ENCODE results near the gene KIAA2012.

The KIAA2012 gene

DNA sequence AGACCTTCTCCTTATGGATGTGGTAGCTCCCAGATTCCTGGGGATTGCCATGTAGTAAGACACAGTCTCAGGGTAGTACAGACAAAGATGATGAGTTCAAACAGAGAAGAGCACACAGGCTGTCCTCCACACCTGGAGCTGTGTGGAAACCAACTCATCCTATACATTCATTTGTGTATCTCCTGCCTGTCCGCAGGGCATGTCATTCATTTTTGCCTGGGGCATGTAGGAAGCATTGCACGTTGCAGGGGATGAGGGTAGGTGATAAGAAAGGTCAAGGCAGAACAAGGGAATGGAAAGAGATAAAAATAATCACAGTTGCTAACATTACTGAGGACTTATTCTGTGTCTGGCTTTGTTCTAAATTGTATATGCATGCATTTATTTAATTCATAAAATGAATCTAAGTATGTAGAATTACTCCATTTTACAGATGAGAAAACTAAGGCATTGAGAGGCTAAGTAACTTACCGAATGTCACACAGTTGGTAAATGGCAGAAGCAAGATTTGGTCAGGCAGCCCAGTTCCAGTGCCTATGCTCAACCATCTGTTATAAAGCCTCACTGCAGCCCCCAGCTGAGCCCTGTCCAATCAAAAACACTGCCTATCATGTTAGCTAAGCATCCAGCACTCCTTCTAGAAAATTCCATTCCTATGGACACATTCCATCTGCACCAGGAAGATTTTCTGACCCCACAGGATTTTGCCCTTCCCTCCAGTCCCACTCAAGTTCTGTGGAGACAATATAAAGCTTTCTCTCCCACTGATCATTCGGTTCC, 84.3 kb downstream of the KIAA2012 start:
- Histone ChIP-seq H3K9ac (ENCODE audit: low read length) (no peak overlapping the region), H3K4me1 (ENCODE audit: control insufficient read depth, insufficient read depth, low read length) (peaks cover 4% of the 10 kb centered on the region), H3K9me3 (ENCODE audit: control insufficient read depth, low read length) (no peaks in the 10 kb centered on the region), H3K4me3 (ENCODE audit: low read length) (no peak overlapping the region), H3K36me3 (ENCODE audit: control insufficient read depth, insufficient read depth, low read length, severe bottlenecking) (no peaks in the 10 kb centered on the region), H3K27me3 (replicated peaks; ENCODE audit: control insufficient read depth, insufficient read depth, low read length) (peaks cover 10% of the 10 kb centered on the region)
- DNase-seq (ENCODE audit: low read depth) = no peak

DNA sequence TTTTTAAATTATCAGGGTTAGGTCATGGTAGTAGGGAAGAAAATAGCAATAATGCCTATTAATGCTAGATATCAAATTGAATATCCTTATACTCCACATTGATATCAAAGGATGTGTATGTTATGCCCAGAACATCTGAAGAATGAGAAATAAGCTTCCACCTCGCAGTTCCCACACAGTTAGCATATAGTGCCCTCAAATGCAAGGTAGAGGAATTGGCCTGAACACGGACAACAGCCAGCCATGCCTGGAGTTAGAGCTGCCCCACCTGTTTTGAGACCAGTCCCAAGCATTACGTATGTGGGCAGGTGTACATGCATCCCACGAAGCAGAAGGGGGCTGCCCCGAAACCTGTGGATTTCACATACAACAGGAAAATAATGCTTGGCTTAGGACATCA, 85.7 kb downstream of the KIAA2012 start:
- no peak overlapping the region for H3K4me3 ChIP-seq (ENCODE audit: low read length)
- DNase-seq (ENCODE audit: low read depth) = no peak

DNA sequence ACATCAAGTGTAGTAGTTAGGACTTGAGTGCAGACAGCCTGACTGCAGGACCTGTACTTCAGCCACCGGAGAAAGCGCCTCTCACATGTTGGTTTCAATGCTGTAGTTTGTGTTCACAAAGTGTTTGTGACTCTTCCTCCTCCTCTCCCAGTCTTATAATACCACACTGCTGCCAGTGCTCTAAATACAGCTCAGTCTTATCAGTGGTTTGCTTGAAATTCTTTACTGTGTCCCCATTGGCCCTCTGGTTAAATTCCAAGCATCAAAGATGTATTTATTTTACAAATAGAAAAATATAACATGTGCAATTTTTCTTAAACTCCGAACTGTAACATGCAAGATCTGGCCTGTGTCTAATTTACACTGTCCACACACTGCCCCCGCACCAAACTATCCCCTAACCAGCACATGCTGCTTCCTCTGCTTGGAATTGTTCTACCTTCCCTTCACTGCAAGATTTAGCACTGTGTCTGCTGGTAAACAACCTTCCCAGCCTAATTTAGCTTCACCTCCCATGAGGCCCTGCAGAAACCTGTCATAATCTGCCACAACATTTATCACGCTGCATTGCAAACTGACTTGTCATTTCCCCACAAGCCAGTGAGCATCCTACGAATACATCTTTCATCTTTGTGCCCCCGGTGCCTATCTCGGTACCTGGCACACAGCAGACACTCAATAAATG, 88.2 kb downstream of the KIAA2012 start:
- peaks cover 24% of the 10 kb centered on the region for H3K27me3 ChIP-seq (replicated peaks; ENCODE audit: control insufficient read depth, insufficient read depth, low read length)
- no peak overlapping the region for H3K9ac ChIP-seq (ENCODE audit: low read length)
- H3K36me3 ChIP-seq (ENCODE audit: control insufficient read depth, insufficient read depth, low read length, severe bottlenecking) = no peaks in the 10 kb centered on the region
- H3K9me3 ChIP-seq (ENCODE audit: control insufficient read depth, low read length) = no peaks in the 10 kb centered on the region
- no peaks in the 10 kb centered on the region for H3K4me1 ChIP-seq (ENCODE audit: control insufficient read depth, insufficient read depth, low read length)
- no peak overlapping the region for H3K4me3 ChIP-seq (ENCODE audit: low read length)
- peak; percentile 36 for DNase-seq (ENCODE audit: low read depth)

More for the DNA sequence above, 85.7 kb downstream of the KIAA2012 start:
- no peak overlapping the region for H3K9ac ChIP-seq (ENCODE audit: low read length)
- H3K9me3 ChIP-seq (ENCODE audit: control insufficient read depth, low read length) = no peaks in the 10 kb centered on the region
- no peaks in the 10 kb centered on the region for H3K4me1 ChIP-seq (ENCODE audit: control insufficient read depth, insufficient read depth, low read length)
- peaks cover 11% of the 10 kb centered on the region for H3K27me3 ChIP-seq (replicated peaks; ENCODE audit: control insufficient read depth, insufficient read depth, low read length)
- no peaks in the 10 kb centered on the region for H3K36me3 ChIP-seq (ENCODE audit: control insufficient read depth, insufficient read depth, low read length, severe bottlenecking)

DNA sequence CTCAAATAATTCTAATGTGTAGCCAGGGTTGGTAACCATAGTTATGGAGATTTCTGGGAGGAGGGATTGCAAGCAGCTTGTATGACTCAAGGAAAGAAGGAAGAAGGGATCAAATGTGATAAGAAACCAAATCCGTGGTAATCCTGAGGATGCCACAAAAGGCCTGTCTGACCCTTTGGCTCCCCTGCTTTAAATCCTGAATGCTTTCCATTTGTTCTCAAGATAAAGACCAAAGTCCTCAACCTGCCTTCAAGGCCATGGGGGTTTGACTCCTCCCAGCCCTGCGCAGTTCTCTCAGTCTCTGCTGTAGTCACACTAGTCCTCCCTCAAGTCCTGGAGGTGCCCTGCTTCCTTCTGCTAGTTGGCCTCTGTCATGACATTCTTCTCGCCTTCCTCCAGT, 91.4 kb downstream of the KIAA2012 start:
- Histone ChIP-seq H3K4me1 (ENCODE audit: control insufficient read depth, insufficient read depth, low read length) (no peaks in the 10 kb centered on the region), H3K27me3 (replicated peaks; ENCODE audit: control insufficient read depth, insufficient read depth, low read length) (peaks cover 18% of the 10 kb centered on the region), H3K4me3 (ENCODE audit: low read length) (no peak overlapping the region), H3K9me3 (ENCODE audit: control insufficient read depth, low read length) (no peaks in the 10 kb centered on the region), H3K36me3 (ENCODE audit: control insufficient read depth, insufficient read depth, low read length, severe bottlenecking) (no peaks in the 10 kb centered on the region), H3K9ac (ENCODE audit: low read length) (no peak overlapping the region)
- DNase-seq (ENCODE audit: low read depth) = no peak

DNA sequence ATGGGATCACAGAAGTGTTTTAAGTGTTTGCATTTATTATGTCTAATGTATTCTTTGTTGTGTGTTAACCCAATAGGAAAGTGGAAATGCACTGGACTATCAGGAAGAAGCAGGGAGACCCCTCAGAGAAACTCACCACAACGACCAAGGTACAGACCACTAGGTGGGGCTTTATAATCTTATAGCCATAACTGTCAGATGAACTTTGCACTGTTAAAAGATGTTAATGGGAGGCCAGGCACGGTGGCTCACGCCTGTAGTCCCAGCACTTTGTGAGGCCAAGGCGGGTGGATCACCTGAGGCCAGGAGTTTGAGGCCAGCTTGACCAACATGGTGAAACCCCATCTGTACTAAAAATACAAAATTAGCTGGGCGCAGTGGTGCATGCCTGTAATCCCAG, 92.2 kb downstream of the KIAA2012 start:
- Histone ChIP-seq H3K4me3 (ENCODE audit: low read length) (no peak overlapping the region), H3K9ac (ENCODE audit: low read length) (no peak overlapping the region), H3K9me3 (ENCODE audit: control insufficient read depth, low read length) (no peaks in the 10 kb centered on the region), H3K27me3 (replicated peaks; ENCODE audit: control insufficient read depth, insufficient read depth, low read length) (peaks cover 17% of the 10 kb centered on the region), H3K4me1 (ENCODE audit: control insufficient read depth, insufficient read depth, low read length) (no peaks in the 10 kb centered on the region), H3K36me3 (ENCODE audit: control insufficient read depth, insufficient read depth, low read length, severe bottlenecking) (no peaks in the 10 kb centered on the region)
- DNase-seq (ENCODE audit: low read depth) = no peak

DNA sequence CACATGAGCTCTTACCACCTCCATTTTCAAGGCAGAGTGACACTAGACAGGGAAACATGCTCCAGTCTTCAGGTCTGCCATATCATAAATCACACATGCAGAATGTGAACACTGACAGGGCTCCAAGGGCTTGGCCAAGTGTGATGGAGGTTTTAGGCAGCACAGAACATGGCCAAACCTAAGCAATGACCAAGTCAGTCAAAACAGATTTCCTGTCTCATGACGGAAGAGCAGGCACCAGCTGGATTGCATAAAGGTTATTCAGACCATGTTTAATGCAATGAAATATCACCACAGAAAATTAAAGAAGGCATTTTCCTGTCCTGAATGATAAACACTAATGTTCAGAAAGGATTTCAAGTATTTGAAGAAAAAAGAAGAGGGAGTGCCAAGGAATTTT, 92.9 kb downstream of the KIAA2012 start:
- no peaks in the 10 kb centered on the region for H3K9me3 ChIP-seq (ENCODE audit: control insufficient read depth, low read length)
- H3K4me3 ChIP-seq (ENCODE audit: low read length) = no peak overlapping the region
- DNase-seq (ENCODE audit: low read depth) = peak; percentile 33
- peaks cover 22% of the 10 kb centered on the region for H3K27me3 ChIP-seq (replicated peaks; ENCODE audit: control insufficient read depth, insufficient read depth, low read length)
- H3K4me1 ChIP-seq (ENCODE audit: control insufficient read depth, insufficient read depth, low read length) = no peaks in the 10 kb centered on the region
- H3K9ac ChIP-seq (ENCODE audit: low read length) = no peak overlapping the region
- no peaks in the 10 kb centered on the region for H3K36me3 ChIP-seq (ENCODE audit: control insufficient read depth, insufficient read depth, low read length, severe bottlenecking)

DNA sequence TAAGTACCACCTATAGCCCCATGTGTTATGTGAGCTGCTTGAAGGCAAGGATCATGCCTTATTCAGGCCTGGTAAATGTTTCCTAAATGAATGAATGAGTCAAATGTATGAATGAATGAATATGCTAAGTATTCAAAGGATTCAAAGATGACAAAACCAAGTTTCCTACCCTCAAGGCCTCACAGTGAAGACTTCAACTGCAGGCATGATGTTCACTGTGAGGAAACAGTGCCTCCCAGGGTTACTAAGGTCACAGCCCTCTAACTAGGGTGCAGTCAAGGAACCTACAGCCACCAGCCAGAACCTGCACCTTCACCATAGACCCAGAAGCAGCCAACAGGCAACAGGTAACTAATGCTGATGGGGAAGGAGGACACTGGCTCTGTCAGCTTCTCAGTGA, 96.1 kb downstream of the KIAA2012 start:
- Histone ChIP-seq H3K4me3 (ENCODE audit: low read length) (no peak overlapping the region), H3K27me3 (replicated peaks; ENCODE audit: control insufficient read depth, insufficient read depth, low read length) (peaks cover 19% of the 10 kb centered on the region), H3K4me1 (ENCODE audit: control insufficient read depth, insufficient read depth, low read length) (peaks cover 3% of the 10 kb centered on the region), H3K9me3 (ENCODE audit: control insufficient read depth, low read length) (no peaks in the 10 kb centered on the region), H3K36me3 (ENCODE audit: control insufficient read depth, insufficient read depth, low read length, severe bottlenecking) (no peaks in the 10 kb centered on the region), H3K9ac (ENCODE audit: low read length) (no peak overlapping the region)
- no peak for DNase-seq (ENCODE audit: low read depth)

DNA sequence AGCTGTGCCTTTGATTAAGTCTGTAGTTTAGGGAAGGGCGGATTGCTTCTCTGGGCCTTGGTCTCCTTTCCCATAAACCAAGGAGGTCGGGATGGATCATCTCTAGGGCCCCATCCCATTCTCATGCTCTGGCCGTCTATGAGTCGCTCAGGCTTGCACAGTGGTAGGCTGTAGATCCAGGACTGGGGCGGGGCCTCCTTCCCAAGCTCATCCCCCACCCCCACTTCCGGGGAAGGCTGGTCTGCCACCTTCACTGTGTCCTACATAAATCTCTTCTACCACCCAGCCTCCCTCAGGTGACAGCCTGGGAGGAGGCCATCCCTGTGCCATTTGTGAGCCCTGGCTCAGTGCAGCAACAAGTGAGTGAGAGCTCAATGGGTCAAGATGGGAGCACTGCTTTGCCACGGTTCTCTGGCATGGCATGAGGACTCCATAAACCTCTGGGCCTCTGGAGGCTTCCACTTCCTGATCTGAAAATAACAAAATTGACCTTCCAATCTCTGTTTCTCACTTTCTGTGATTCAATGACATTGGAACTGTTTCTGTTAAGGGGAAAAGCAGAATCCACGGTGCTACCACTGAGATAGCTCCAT, 96.9 kb downstream of the KIAA2012 start:
- DNase-seq (ENCODE audit: low read depth) = no peak

DNA sequence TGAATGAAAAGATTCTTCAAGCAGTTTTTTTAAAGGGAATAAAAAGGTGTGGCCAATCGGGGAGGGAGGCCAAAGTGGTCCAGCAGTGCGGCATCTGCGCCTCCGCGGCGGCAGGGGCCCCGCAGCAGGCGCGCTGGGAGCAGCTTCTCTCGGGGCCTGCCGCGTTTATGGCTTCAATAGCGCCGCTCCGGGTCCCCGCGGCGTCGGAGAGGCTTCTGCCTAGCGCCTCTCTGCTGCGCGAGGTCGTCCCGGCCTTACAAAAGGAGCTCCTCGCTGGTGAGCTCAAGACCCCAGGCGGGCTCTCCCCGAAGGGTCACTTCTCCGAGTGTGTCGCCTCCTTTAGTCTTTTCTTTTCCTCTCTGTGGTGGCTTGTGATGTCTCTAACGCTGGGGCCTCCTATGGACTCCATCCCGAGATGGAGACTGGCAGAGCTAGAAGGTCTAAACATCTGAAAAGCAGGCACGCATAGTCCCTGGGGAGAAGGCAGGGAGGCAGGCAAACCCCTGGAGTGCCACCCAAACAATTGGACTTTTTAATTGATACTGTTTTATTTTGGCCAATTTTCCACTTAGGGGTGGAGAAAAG, 98.3 kb downstream of the KIAA2012 start:
- DNase-seq (ENCODE audit: low read depth) = no peak
- H3K4me3 ChIP-seq (ENCODE audit: low read length) = peak overlapping the region; percentile 23
- H3K9ac ChIP-seq (ENCODE audit: low read length) = no peak overlapping the region
- H3K9me3 ChIP-seq (ENCODE audit: control insufficient read depth, low read length) = no peaks in the 10 kb centered on the region
- H3K36me3 ChIP-seq (ENCODE audit: control insufficient read depth, insufficient read depth, low read length, severe bottlenecking) = no peaks in the 10 kb centered on the region
- peaks cover 3% of the 10 kb centered on the region for H3K4me1 ChIP-seq (ENCODE audit: control insufficient read depth, insufficient read depth, low read length)
- peaks cover 8% of the 10 kb centered on the region for H3K27me3 ChIP-seq (replicated peaks; ENCODE audit: control insufficient read depth, insufficient read depth, low read length)

More for the DNA sequence above, 96.9 kb downstream of the KIAA2012 start:
- Histone ChIP-seq H3K9me3 (ENCODE audit: control insufficient read depth, low read length) (no peaks in the 10 kb centered on the region), H3K4me1 (ENCODE audit: control insufficient read depth, insufficient read depth, low read length) (peaks cover 3% of the 10 kb centered on the region), H3K27me3 (replicated peaks; ENCODE audit: control insufficient read depth, insufficient read depth, low read length) (peaks cover 12% of the 10 kb centered on the region), H3K4me3 (ENCODE audit: low read length) (no peak overlapping the region), H3K36me3 (ENCODE audit: control insufficient read depth, insufficient read depth, low read length, severe bottlenecking) (no peaks in the 10 kb centered on the region), H3K9ac (ENCODE audit: low read length) (no peak overlapping the region)

DNA sequence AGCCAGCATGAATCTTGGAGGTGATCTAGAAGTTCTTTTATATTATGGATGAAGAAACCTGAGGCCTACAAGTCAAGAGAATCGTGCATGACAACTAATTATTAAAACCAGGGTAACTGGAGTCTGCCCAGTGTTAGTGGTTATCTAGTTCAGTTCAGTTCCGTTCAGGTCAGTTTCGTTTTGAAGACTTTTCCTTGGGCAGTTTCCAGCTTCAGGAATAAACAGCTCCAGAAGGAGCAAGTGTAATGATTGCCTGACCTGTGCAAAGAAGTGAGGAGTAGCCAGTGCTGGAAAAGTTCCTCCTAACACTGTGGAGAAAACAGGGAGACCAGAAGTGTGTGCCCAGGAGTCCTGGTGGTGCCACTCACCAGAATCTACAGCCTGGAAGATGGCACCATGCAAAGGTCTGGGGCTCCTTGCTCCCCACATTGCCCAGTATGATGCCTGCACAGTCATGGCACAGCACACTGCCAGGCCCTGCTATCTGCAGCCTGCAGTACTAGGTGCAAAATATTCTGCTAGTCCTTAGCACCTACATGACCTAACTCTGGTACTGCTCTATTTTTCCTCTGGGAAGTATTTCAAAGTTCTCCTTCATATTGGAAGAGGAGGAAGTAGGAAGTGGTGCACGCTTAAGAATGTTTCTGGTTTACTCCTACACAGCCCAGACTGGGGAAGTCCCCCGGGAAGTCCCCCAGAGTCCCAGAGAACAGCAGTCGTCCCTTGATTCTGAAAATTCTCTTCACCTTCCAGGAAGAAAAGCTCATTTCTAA, 99.6 kb downstream of the KIAA2012 start:
- Histone ChIP-seq H3K27me3 (replicated peaks; ENCODE audit: control insufficient read depth, insufficient read depth, low read length) (peaks cover 8% of the 10 kb centered on the region), H3K4me3 (ENCODE audit: low read length) (no peak overlapping the region), H3K4me1 (ENCODE audit: control insufficient read depth, insufficient read depth, low read length) (peaks cover 3% of the 10 kb centered on the region), H3K36me3 (ENCODE audit: control insufficient read depth, insufficient read depth, low read length, severe bottlenecking) (no peaks in the 10 kb centered on the region), H3K9me3 (ENCODE audit: control insufficient read depth, low read length) (peaks cover 3% of the 10 kb centered on the region), H3K9ac (ENCODE audit: low read length) (no peak overlapping the region)
- DNase-seq (ENCODE audit: low read depth) = no peak

Measured in adipocyte (in vitro differentiated cells).